ENCODE measurements around the gene RPL37A. TPM values are rescaled to one million over a fixed set of nuclear protein-coding genes. Genes with fewer than 3 reads are reported as not detected.

Gene RPL37A
- total RNA-seq, 1 donor from 2014 or later = 2,341 TPM

DNA sequence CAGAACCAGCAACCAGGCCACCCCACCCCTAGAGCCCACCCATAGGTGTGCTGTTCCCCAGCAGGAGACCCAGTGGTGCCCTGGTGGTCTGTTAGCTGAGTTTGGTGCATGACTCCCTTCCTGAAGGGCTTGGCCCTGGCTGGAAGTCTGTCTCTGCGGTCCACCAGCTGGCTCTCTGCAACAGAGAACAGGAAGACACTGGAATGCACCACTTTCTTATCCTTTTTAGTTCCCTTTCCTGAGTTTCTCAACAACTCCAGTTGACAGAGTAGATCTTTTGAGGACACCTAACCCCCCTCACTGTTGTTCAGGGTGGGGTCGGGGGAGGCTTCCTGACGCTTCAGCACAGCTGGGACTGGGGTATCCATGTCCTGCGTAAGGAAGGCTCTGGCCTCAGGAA lies 11.9 kb upstream of the RPL37A start:
- DNase-seq (ENCODE audit: low read depth in 2 of 2) = peak in 1 of 2 donors; percentile 29

DNA sequence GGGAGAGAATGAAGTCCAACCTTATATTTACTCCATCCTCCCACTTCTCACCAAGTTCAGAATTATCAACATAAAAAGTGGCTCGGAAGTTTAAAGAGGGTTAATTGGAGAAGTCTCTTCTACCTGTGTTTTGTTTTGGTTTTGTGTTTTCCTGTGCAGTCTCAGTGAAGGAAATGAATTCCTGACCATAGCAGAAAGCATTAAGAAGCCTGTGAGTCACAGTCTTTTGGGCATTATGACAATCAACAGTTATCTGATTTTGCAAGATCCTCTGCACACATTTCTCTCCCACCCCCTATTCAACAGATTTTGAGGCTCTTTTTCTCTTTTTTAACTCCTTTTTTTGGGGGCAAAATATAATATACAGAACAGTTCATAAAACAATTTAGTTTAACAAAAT lies 8.6 kb upstream of the RPL37A start:
- peak in 1 of 2 donors; percentile 52 for DNase-seq (ENCODE audit: low read depth in 2 of 2)

DNA sequence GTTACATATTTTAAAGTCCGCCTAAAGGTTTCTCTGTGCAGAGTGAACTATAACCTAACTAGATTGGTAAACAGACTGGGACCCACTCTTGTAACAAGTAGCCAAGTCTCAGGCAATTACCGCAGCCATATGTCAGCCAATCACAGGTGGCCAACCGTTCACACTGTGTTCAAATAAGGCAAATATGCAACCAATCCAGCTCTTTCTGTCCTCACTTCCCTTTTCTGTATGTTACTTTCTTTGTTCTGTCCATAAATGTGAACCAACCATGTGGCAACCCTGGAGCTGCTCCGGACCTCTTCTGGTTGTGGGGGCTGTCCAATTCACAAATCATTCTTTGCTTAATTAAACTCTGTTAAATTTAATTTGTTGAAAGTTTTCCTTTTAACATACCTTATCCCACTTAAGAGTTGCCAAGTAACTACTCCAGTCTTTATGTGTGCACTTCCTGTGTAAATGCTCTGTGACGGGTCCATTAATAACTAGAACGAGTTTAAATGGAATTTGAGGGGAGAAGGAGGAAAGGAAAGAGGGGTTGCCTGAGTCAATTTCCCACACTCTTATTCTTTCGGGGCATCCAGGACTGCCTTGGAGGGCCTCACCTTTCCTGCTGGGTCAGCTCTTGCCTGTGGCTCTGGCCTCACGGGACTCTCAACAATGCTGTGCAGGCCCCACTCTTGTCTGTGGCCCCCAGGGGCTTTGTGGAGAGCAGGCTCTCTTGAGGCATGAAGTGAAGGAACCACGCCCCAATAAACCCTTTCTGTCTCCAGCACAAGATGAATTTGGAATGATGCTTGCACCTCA lies 6.6 kb upstream of the RPL37A start:
- peak in 1 of 2 donors; percentile 20 for DNase-seq (ENCODE audit: low read depth in 2 of 2)

DNA sequence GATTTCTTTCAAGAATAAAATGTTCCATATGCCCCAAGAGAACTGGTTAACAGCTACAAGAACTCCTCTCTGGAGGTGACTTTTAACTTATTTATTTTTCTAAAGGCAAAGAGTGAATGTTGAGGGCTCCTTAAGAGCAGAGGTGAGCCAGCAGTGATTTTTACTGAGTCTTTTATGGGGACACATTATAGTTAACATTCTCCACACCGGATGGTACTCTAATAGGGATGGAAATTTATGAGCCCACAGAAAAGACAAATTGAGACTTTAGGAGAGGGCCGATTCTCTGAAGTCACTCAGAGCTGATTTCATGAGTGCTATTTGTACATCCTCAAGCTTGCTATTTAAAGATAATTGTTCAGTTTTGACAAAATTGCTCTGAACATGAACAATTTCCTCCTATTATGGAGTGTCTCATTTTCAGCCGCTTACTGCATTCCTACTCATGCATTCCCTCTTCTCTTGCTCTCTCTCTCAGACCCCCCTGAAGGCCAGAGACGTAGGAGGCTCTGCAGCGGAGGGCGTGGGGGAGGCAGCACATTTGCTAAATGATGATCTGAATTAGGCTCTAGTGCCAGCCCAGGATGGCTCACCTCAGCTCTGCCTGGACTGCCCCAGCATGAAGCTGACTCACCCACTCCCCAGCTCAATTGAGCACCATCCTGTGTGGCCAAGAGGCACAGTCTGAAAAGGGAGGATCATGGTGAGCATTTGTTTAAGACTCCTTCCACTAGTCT lies 5.9 kb upstream of the RPL37A start:
- peak in 1 of 2 donors; percentile 65 for DNase-seq (ENCODE audit: low read depth in 2 of 2)

DNA sequence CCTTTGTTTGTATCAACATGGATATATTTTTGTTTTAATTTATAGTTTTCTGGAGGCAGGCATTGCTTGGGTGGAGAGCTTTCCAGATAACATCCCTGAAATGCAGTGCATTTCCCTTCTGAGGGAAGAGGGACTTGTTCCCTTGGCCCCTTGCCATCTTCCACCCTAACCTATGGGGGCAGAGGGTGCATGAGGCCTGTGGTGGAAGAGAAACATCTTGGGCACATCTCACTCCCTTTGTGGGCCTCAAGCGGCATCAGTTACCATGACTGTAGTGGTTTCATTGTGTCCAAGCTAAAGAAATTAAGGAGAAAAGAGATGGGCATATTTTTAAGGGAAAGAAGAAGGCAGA lies 5.3 kb upstream of the RPL37A start:
- no peak for DNase-seq (ENCODE audit: low read depth in 2 of 2)

DNA sequence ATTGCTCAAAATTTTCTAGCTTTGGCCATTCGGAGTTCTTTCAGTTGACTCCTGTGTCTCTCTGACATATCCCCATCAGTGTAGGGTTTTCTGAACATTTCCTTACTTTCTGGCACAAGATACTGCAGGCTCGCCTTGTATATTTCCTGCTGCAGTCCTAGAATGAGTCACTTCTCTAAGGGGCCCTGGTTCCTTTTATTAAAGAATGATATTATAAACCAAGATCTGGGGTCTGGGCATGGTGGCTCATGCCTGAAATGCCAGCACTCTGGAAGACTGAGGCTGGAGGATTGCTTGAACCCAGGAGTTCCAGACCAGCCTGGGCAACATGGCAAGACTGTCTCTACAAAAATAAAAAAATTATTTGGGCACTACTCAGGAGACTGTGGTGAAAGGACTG lies 3.0 kb upstream of the RPL37A start:
- peak in 1 of 2 donors; percentile 72 for DNase-seq (ENCODE audit: low read depth in 2 of 2)

- DNase-seq (ENCODE audit: low read depth in 2 of 2) = no peak
Observed at GRCh38 chr2:216497382-216498069, 1.1 kb upstream of the RPL37A start.

DNA sequence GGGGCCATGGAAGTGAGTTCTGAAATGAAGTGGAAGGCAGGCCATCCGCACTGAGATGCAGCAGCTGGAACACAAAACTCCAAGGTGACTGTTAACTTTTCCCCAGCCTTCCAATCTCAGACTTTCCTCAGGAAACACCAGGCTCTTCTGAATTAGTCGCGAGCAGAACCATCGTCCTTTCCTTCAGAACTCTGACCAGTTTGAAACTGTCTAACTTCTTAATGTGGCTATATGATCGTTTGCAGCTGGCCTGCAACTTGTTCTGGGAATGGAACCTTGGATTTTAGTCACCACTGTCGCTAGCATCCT lies 620 bp upstream of the RPL37A start:
- DNase-seq (ENCODE audit: low read depth in 2 of 2) = peak in 1 of 2 donors; percentile 6

GRCh38 chr2:216499641-216500218 lies 1.1 kb downstream of the RPL37A start:
- no peak for DNase-seq (ENCODE audit: low read depth in 2 of 2)

DNA sequence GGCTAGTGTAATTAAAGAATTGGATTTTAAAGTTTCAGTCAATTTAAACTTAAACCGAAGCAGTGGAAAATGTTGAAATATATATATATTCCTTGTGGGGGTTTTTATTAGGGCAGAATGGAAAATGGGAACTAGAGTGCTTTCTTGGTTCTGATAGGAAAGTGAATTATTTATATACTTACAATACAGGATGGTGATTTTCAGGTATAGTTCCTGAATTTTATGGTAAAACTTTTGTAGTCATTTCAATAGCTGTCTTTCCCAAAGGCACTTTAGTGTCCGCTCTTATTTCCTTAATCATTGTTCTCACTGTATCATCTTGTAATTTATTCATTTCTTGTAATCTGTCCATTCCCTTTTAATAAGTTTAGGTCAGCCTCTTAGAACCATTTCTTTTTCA lies 1.9 kb downstream of the RPL37A start:
- DNase-seq (ENCODE audit: low read depth in 2 of 2) = no peak

DNA sequence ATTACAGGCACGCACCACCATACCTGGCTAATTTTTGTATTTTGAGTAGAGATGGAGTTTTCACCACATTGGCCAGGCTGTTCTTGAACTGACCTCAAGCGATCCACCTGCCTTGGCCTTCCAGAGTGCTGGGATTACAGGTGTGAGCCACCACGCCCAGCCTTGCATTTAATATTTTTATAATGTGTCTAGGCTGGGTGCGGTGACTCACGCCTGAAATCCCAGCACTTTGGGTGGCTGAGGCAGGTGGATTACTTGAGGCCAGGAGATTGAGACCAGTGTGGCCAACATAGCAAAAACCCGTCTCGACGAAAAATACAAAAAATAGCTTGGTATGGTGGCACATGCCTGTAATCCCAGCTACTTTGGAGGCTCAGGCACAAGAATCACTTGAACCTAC lies 3.2 kb downstream of the RPL37A start:
- no peak for DNase-seq (ENCODE audit: low read depth in 2 of 2)

- no peak for DNase-seq (ENCODE audit: low read depth in 2 of 2)
Observed at GRCh38 chr2:216502381-216503158, 3.9 kb downstream of the RPL37A start.

DNA sequence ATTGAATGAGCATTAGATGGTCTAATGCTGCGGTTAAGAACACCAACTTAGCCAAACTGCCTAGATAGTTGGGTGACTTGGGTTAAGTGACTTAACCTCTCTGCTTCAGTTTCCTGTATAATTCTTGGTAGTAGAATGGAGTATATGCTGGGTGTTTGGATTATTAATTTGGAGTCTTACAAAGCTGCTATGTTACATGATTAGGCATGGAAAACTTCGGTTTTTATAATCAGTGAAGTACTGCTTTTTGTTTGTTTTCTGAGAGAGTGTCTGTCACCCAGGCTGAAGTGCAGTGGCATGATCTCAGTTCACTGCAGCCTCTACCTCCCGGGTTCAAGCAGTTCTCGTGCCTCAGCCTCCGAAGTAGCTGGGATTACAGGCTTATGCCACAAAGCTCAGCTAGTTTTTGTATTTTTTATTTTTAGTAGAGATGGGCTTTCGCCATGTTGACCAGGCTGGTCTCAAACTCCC lies 4.5 kb downstream of the RPL37A start:
- no peak for DNase-seq (ENCODE audit: low read depth in 2 of 2)

DNA sequence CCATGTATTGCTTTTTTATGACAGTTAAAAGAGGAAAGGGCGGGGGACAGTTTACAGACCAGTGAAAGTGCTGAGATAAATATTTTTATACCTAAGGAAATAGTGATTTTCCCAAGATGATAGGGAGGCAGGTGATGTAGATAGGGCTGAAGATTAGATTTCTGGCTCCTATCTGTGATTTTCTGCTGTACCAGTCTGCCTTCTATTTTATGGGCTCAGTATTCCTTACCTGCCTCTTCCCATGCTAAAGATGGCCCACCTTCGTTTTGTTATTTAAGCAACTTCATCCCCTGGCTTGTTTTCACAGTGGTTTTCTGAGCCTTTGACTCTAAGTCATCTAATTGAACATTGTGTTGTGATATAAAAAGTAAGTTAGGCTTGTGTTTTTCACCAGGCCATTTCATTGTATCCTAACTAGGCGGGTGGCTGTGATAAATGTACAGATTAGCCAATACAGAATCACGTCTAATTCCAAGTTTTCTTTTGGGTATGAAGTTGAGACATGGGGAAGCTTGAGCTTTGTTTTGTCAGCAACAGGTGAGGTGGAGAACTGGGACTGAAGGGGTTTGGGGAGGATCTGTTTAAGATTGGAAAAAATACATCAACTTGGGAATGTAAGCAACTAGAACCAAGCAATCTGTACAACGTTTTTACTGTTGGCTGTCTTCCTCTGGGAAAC lies 5.2 kb downstream of the RPL37A start:
- no peak for DNase-seq (ENCODE audit: low read depth in 2 of 2)

- no peak for DNase-seq (ENCODE audit: low read depth in 2 of 2)
Observed at GRCh38 chr2:216504376-216504762, 5.7 kb downstream of the RPL37A start.

DNA sequence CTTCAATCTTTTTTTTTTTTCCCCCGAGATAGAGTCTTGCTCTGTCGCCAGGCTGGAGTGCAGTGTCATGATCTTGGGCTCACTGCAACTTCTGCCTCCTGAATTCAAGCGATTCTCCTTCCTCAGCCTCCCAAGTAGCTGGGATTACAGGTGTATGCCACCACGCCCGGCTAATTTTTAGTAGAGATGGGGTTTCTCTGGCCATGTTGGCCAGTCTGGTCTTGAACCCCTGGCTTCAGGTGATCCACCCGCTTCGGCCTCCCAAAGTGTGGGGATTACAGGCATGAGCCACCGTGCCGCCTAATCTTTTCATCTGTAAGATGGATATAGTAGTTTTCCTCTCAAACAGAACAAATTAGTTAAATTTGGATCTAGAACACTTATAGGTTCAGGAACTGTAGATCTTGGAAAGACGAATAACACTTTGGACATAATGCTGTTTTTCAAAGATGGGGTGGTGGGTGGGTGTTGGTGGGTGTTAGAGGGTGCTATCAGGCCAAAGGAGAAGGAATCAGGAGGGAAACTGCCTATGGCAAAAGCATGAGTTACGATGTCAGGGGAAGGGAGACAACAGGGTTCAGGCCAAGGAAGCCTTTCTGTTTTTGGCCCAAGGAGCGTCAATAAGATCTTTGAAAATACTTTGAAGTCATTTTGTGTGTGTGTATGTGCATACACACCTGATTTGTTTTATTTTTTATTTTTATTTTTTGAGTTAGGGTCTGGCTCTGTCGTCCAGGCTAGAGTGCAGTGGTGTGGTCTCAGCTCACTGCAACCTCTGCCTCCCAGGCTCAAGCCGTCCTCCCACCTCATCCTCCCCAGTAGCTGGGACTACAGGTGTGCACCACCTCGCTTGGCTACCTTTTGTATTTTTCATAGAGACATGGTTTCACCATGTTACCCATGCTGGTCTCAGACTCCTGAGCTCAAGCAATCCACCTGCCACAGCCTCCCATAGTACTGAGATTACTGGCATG lies 6.8 kb downstream of the RPL37A start:
- DNase-seq (ENCODE audit: low read depth in 2 of 2) = no peak

DNA sequence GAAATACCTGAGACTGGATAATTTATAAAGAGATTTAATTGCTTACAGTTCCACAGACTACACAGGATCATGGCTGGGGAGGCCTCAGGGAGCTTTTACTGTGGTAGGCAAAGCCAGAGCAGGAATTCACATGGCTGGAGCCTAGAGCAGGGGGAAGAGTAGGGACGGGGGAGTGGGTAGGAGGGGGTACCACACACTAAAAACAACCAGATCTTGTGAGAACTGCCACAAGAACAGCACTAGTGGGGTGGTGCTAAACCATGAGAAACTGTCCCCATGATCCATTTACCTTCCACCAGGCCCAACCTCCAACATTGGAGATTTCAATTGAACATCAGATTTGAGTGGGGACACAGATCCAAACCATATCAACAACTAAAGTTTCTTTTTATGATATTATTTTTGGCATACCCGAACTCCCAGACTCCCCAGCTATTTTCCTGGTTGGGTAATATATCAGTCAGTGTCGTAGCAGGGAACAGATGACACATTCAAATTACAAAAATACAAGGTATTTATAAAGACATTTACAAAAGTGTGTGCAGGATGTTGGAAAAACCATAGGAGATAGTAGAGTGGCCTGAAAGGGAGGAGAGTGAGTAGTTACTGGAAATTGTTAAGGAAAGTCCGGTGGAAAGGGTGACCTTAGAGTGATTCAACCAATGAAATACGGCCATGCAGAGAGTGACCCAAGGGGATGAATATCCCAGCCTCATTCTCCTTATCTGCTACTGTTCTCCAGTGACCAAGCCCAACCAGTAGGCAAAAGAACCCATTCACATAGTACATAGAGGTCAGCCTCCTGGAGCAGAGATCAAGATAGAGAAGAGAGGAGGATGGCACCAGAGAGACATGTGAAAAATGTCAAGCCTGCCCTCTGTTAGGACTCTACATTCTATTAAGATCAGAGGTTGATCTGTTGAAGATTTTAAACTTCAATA lies 8.8 kb downstream of the RPL37A start:
- peak in 1 of 2 donors; percentile 36 for DNase-seq (ENCODE audit: low read depth in 2 of 2)

GRCh38 chr2:216508229-216508628 lies 9.6 kb downstream of the RPL37A start:
- no peak for DNase-seq (ENCODE audit: low read depth in 2 of 2)

All from dermis microvascular lymphatic vessel endothelial cell (primary cell).